HepG2 (cell line): ENCODE results near the gene RERE. TPM values are rescaled to one million over a fixed set of nuclear protein-coding genes. Genes with fewer than 3 reads are reported as not detected.

ENCODE experiments used
- FOSL2 ChIP-seq: sonication (generic); formaldehyde crosslinking; IDR thresholded peaks from 2 replicates; pipeline ENCODE4 v1.4.0; 2020; ENCODE audit warnings: missing genetic modification reagents
- GABPA ChIP-seq, 2 experiments: IDR thresholded peaks; 2 replicates each; pipeline ENCODE4 v1.6.1; 2011 to 2016; ENCODE audit warnings: low read depth in 2 of 2, low read length in 1 of 2, missing biosample characterization in 1 of 2, missing genetic modification characterization in 1 of 2
- GABPB1 ChIP-seq: IDR thresholded peaks from 2 replicates; pipeline ENCODE4 v1.6.1; 2016; ENCODE audit warnings: mild to moderate bottlenecking, missing genetic modification reagents, moderate library complexity, missing compliant biosample characterization
- HMG20B ChIP-seq: conservative IDR thresholded peaks from 2 replicates; pipeline ENCODE4 v1.6.1; 2016; ENCODE audit warnings: missing genetic modification reagents, missing compliant biosample characterization
- KAT7 ChIP-seq: IDR thresholded peaks from 2 replicates; pipeline ENCODE4 v1.6.1; 2018; ENCODE audit warnings: borderline replicate concordance, missing compliant biosample characterization
- KMT2A ChIP-seq: sonication (generic); formaldehyde crosslinking; IDR thresholded peaks from 2 replicates; pipeline ENCODE4 v1.4.0; 2020; ENCODE audit warnings: missing genetic modification reagents
- MXD4 ChIP-seq: IDR thresholded peaks from 2 replicates; pipeline ENCODE4 v1.6.1; 2016; ENCODE audit warnings: mild to moderate bottlenecking, missing biosample characterization, missing genetic modification reagents
- NR2F6 ChIP-seq, 2 experiments: IDR thresholded peaks; 2 replicates each; pipeline ENCODE4 v1.6.1; 2016; ENCODE audit warnings: antibody characterized with exemption in 1 of 2, mild to moderate bottlenecking in 1 of 2
- PPARG ChIP-seq: conservative IDR thresholded peaks from 2 replicates; pipeline ENCODE4 v1.6.1; 2016; ENCODE audit warnings: missing biosample characterization, missing genetic modification reagents
- RBFOX2 ChIP-seq: fragments of 200-400 bp; formaldehyde crosslinking; IDR thresholded peaks from 2 replicates; pipeline ENCODE4 v1.6.1; 2017; ENCODE audit warnings: low read depth, mild to moderate bottlenecking, low read length
- SALL1 ChIP-seq: sonication (generic); formaldehyde crosslinking; IDR thresholded peaks from 2 replicates; pipeline ENCODE4 v1.8.0; 2022; ENCODE audit warnings: mild to moderate bottlenecking, missing genetic modification reagents
- SOX13 ChIP-seq, 3 experiments: fragments of 450-650 bp in 1 of 3; sonication (generic) in 1 of 3; formaldehyde crosslinking in 1 of 3; IDR thresholded peaks in 2 of 3; conservative IDR thresholded peaks in 1 of 3; 2 replicates each; pipeline versions ENCODE4 v1.5.0 to v1.6.1; 2016 to 2020; ENCODE audit warnings: antibody characterized with exemption in 1 of 3, mild to moderate bottlenecking in 1 of 3, missing compliant biosample characterization in 1 of 3, missing genetic modification reagents in 1 of 3, moderate library complexity in 1 of 3
- SPEN ChIP-seq: sonication (generic); formaldehyde crosslinking; IDR thresholded peaks from 2 replicates; pipeline ENCODE4 v1.5.1; 2020; ENCODE audit warnings: low read depth, mild to moderate bottlenecking, missing genetic modification reagents
- THAP11 ChIP-seq: IDR thresholded peaks from 2 replicates; pipeline ENCODE4 v1.6.1; 2016; ENCODE audit warnings: missing biosample characterization, missing genetic modification reagents
- UBTF ChIP-seq: sonication (generic); formaldehyde crosslinking; IDR thresholded peaks from 2 replicates; pipeline ENCODE4 v1.4.0; 2020; ENCODE audit warnings: mild to moderate bottlenecking, missing genetic modification reagents
- ZFY ChIP-seq: sonication (generic); formaldehyde crosslinking; IDR thresholded peaks from 2 replicates; pipeline ENCODE4 v1.4.0; 2020; ENCODE audit warnings: missing genetic modification reagents
- ZNF124 ChIP-seq: sonication (generic); formaldehyde crosslinking; IDR thresholded peaks from 2 replicates; pipeline ENCODE4 v1.4.0; 2020; ENCODE audit warnings: missing genetic modification reagents
- ZNF674 ChIP-seq: sonication (generic); formaldehyde crosslinking; IDR thresholded peaks from 2 replicates; pipeline ENCODE4 v1.5.0; 2020; ENCODE audit warnings: low read depth, mild to moderate bottlenecking, missing genetic modification reagents
- polyA plus RNA-seq, 8 experiments: library from polyadenylated mRNA; depleted of rRNA in 3 of 8; stranded (reverse) in 7 of 8; unstranded in 1 of 8; fragments of >200 nt; fragmentation: Illumina TruSeq in 4 of 8; extraction: Trizol in 4 of 8; gene quantifications; 2 replicates each; pipeline versions ENCODE4 v1.2.1 to v1.2.3, GENCODE V29; 2011 to 2016; ENCODE audit warnings: low read depth in 4 of 8, missing spikeins in 1 of 8, mixed read lengths in 1 of 8; ENCODE audit not compliant: insufficient read depth in 1 of 8
- total RNA-seq, 5 experiments: library from RNA; depleted of rRNA; stranded (reverse); fragments of >200 nt; fragmentation: Illumina TruSeq; extraction: Trizol; gene quantifications; 2 replicates each; pipeline ENCODE4 v1.2.3, GENCODE V29; 2016; ENCODE audit warnings: low read depth in 1 of 5
- TF ChIP-seq, protein P1 (sequence below): IDR thresholded peaks from 2 replicates; pipeline ENCODE4 v1.6.1; 2016; ENCODE audit warnings: mild to moderate bottlenecking
- TF ChIP-seq, protein P2 (sequence below): IDR thresholded peaks from 2 replicates; pipeline ENCODE4 v1.4.0; 2020; ENCODE audit warnings: mild to moderate bottlenecking, missing genetic modification reagents

The RERE gene
- total and polyA plus RNA-seq, 2 of the 13 experiments (the other 11 are each of a cell fraction or from before 2014, with no cell fraction given) = 18.3 to 21.9 TPM

- TF ChIP-seq UBTF (CRISPR knock-in tag) = peak; percentile 81
- TF ChIP-seq THAP11 = peak; percentile 33; the same call in 1 of the 2 replicates
- no peak for TF ChIP-seq SOX13 (IDR thresholded peaks at IDR 0.05)
- peak in 1 of 2 experiments; percentile 6; a peak in 1 of 4 replicates for TF ChIP-seq SOX13 (CRISPR knock-in tag; conservative IDR thresholded peaks at IDR 0.05 in 1 of 2, IDR thresholded peaks at IDR 0.05 in 1 of 2)
- 0 out of 2 replicates have a peak, but pooled peaks have one; percentile 27 for TF ChIP-seq SPEN (CRISPR knock-in tag)
- TF ChIP-seq NR2F6 (IDR thresholded peaks at IDR 0.05) = no peak
- TF ChIP-seq NR2F6 (CRISPR knock-in tag; IDR thresholded peaks at IDR 0.05) = no peak; the same call in none of the 2 replicates
- TF ChIP-seq PPARG (CRISPR knock-in tag) = 0 out of 2 replicates have a peak, but pooled peaks have one; percentile 24
- peak; percentile 76 for TF ChIP-seq FOSL2 (CRISPR knock-in tag)
- TF ChIP-seq ZNF124 = 0 out of 2 replicates have a peak, but pooled peaks have one; percentile 18
- TF ChIP-seq KMT2A (CRISPR knock-in tag) = 0 out of 2 replicates have a peak, but pooled peaks have one; percentile 35
- 0 out of 2 replicates have a peak, but pooled peaks have one; percentile 40 for TF ChIP-seq KAT7 (CRISPR knock-in tag)
- TF ChIP-seq MXD4 (CRISPR knock-in tag) = peak; percentile 36; the same call in 1 of the 2 replicates
- 0 out of 2 replicates have a peak, but pooled peaks have one; percentile 27 for TF ChIP-seq RBFOX2
- TF ChIP-seq GABPB1 = peak; percentile 49; the same call in 1 of the 2 replicates
- TF ChIP-seq SALL1 (CRISPR knock-in tag) = peak; percentile 48; the same call in 1 of the 2 replicates
- TF ChIP-seq, protein P1, sequence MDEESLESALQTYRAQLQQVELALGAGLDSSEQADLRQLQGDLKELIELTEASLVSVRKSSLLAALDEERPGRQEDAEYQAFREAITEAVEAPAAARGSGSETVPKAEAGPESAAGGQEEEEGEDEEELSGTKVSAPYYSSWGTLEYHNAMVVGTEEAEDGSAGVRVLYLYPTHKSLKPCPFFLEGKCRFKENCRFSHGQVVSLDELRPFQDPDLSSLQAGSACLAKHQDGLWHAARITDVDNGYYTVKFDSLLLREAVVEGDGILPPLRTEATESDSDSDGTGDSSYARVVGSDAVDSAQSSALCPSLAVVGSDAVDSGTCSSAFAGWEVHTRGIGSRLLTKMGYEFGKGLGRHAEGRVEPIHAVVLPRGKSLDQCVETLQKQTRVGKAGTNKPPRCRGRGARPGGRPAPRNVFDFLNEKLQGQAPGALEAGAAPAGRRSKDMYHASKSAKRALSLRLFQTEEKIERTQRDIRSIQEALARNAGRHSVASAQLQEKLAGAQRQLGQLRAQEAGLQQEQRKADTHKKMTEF (CRISPR knock-in tag) = peak; percentile 76
- TF ChIP-seq ZFY (CRISPR knock-in tag) = peak; percentile 42; the same call in 1 of the 2 replicates
- no peak for TF ChIP-seq ZNF674 (CRISPR knock-in tag)
- TF ChIP-seq, protein P2, sequence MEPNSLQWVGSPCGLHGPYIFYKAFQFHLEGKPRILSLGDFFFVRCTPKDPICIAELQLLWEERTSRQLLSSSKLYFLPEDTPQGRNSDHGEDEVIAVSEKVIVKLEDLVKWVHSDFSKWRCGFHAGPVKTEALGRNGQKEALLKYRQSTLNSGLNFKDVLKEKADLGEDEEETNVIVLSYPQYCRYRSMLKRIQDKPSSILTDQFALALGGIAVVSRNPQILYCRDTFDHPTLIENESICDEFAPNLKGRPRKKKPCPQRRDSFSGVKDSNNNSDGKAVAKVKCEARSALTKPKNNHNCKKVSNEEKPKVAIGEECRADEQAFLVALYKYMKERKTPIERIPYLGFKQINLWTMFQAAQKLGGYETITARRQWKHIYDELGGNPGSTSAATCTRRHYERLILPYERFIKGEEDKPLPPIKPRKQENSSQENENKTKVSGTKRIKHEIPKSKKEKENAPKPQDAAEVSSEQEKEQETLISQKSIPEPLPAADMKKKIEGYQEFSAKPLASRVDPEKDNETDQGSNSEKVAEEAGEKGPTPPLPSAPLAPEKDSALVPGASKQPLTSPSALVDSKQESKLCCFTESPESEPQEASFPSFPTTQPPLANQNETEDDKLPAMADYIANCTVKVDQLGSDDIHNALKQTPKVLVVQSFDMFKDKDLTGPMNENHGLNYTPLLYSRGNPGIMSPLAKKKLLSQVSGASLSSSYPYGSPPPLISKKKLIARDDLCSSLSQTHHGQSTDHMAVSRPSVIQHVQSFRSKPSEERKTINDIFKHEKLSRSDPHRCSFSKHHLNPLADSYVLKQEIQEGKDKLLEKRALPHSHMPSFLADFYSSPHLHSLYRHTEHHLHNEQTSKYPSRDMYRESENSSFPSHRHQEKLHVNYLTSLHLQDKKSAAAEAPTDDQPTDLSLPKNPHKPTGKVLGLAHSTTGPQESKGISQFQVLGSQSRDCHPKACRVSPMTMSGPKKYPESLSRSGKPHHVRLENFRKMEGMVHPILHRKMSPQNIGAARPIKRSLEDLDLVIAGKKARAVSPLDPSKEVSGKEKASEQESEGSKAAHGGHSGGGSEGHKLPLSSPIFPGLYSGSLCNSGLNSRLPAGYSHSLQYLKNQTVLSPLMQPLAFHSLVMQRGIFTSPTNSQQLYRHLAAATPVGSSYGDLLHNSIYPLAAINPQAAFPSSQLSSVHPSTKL (CRISPR knock-in tag) = peak; percentile 39
- no peak for TF ChIP-seq HMG20B (CRISPR knock-in tag)
- TF ChIP-seq GABPA (IDR thresholded peaks at IDR 0.05; ENCODE audit: low read depth, low read length) = no peak
- no peak for TF ChIP-seq GABPA (CRISPR knock-in tag; IDR thresholded peaks at IDR 0.05; ENCODE audit: low read depth)
These were observed 473.9 kb downstream of the RERE start (continued) for GRCh38 chr1:8343464-8344001.
